GM21737 (cell line): Measurements from ENCODE around the gene TNNC1.

Experiments
- ATAC-seq: cut with Tn5 transposase; IDR thresholded peaks from one replicate; pipeline ENCODE4 v1.9.1; 2021; ENCODE audit warnings: mild to moderate bottlenecking, moderate library complexity; ENCODE audit not compliant: unreplicated experiment

The TNNC1 gene

GRCh38 chr3:52402101-52402521 is 51.7 kb downstream of the TNNC1 start:
- ATAC-seq, result no peak

GRCh38 chr3:52401551-52401950 is 52.3 kb downstream of the TNNC1 start:
- ATAC-seq, result no peak
